Spleen (tissue), 7 donors: ENCODE measurements around the gene HOXB4.
A peak's percentile ranks its signal among the peaks of the same experiment; 100 is the strongest.

Experiments
- CTCF ChIP-seq, 11 experiments: fragments of 200-600 bp in 7 of 11; fragments of 450-650 bp in 4 of 11; sonication (generic) in 4 of 11; IDR thresholded peaks in 8 of 11; conservative IDR thresholded peaks in 3 of 11; 1 replicate in 7 of 11; 2 replicates in 4 of 11; pipeline versions ENCODE4 v1.4.0 to v1.8.0; 2016 to 2021; ENCODE audit warnings: antibody characterized with exemption in 11 of 11, inconsistent platforms in 4 of 11, mild to moderate bottlenecking in 1 of 11
- POLR2A ChIP-seq, 3 donors: fragments of 450-650 bp; IDR thresholded peaks; one replicate each; pipeline ENCODE4 v1.5.1; 2017; ENCODE audit warnings: antibody characterized with exemption in 3 of 3, mild to moderate bottlenecking in 1 of 3
- POLR2AphosphoS5 ChIP-seq, 3 donors: sonication (generic); formaldehyde crosslinking; IDR thresholded peaks; one replicate each; pipeline ENCODE4 v1.5.1; 2017; ENCODE audit warnings: antibody characterized with exemption in 3 of 3
- donor health status: DM: no; HTN: no; CAD: no; lungs with moderate emphysema.
- donor health status: DM: no; HTN: no; CAD: no.
- donor health status: DM: no; HTN: no; CAD: no.

- TF ChIP-seq CTCF (IDR thresholded peaks at IDR 0.05 in 8 of 11, conservative IDR thresholded peaks at IDR 0.05 in 3 of 11) (no peak), POLR2A (IDR thresholded peaks at IDR 0.05) (no peak), POLR2AphosphoS5 (IDR thresholded peaks at IDR 0.05) (peak in 2 of 3 donors; percentile 37 to 43)
These were observed 32.4 kb upstream of the HOXB4 start, which contains the start of gene HOXB7 for GRCh38 chr17:48610282-48611211.
